Ishikawa (cell line): ENCODE results near the gene ARID3B.

Source experiments
- CEBPB ChIP-seq: IDR thresholded peaks from 2 replicates; pipeline ENCODE4 v1.6.1; 2012
- CREB1 ChIP-seq: IDR thresholded peaks from 2 replicates; pipeline ENCODE4 v1.6.1; 2012; ENCODE audit warnings: low read depth
- EGR1 ChIP-seq: IDR thresholded peaks from 2 replicates; pipeline ENCODE4 v1.6.1; 2012
- EP300 ChIP-seq: IDR thresholded peaks from 2 replicates; pipeline ENCODE4 v1.6.1; 2012; ENCODE audit warnings: borderline replicate concordance
- FOXM1 ChIP-seq: IDR thresholded peaks from 2 replicates; pipeline ENCODE4 v1.6.1; 2012; ENCODE audit warnings: low read depth, borderline replicate concordance
- MAX ChIP-seq: IDR thresholded peaks from 2 replicates; pipeline ENCODE4 v1.6.1; 2012
- NFIC ChIP-seq: IDR thresholded peaks from 2 replicates; pipeline ENCODE4 v1.6.1; 2012
- RAD21 ChIP-seq: IDR thresholded peaks from 2 replicates; pipeline ENCODE4 v1.6.1; 2012; ENCODE audit warnings: low read depth
- REST ChIP-seq: IDR thresholded peaks from 2 replicates; pipeline ENCODE4 v1.6.1; 2012; ENCODE audit warnings: low read depth, mild to moderate bottlenecking
- TAF1 ChIP-seq: IDR thresholded peaks from 2 replicates; pipeline ENCODE4 v1.6.1; 2012; ENCODE audit warnings: low read depth, mild to moderate bottlenecking
- TCF12 ChIP-seq: IDR thresholded peaks from 2 replicates; pipeline ENCODE4 v1.6.1; 2012; ENCODE audit warnings: low read depth
- TEAD4 ChIP-seq: IDR thresholded peaks from 2 replicates; pipeline ENCODE4 v1.6.1; 2012
- USF1 ChIP-seq: IDR thresholded peaks from 2 replicates; pipeline ENCODE4 v1.6.1; 2012
- YY1 ChIP-seq: IDR thresholded peaks from 2 replicates; pipeline ENCODE4 v1.6.1; 2012; ENCODE audit warnings: low read depth
- ZBTB7A ChIP-seq: IDR thresholded peaks from 2 replicates; pipeline ENCODE4 v1.6.1; 2012; ENCODE audit warnings: low read depth

ARID3B gene

GRCh38 chr15:74504836-74505235, 36.2 kb upstream of the ARID3B start:
- no peak for TF ChIP-seq TEAD4
- no peak for TF ChIP-seq CEBPB
- no peak for TF ChIP-seq YY1
- no peak for TF ChIP-seq RAD21
- TF ChIP-seq TAF1: no peak
- no peak for TF ChIP-seq REST
- TF ChIP-seq USF1: no peak

GRCh38 chr15:74505837-74506514, 35.0 kb upstream of the ARID3B start:
- TF ChIP-seq USF1 (no peak), REST (no peak), MAX (no peak), YY1 (no peak), EGR1 (no peak), TAF1 (no peak), TCF12 (no peak), NFIC (no peak), CEBPB (no peak), RAD21 (no peak), EP300 (no peak), TEAD4 (no peak), CREB1 (no peak), FOXM1 (no peak), ZBTB7A (no peak)

- TF ChIP-seq EP300 (no peak), MAX (no peak), FOXM1 (no peak), REST (no peak), RAD21 (no peak), CEBPB (no peak), ZBTB7A (no peak), NFIC (no peak), YY1 (no peak), TEAD4 (no peak), TCF12 (no peak), USF1 (no peak), CREB1 (no peak)
Observed at GRCh38 chr15:74506515-74506840, 34.5 kb upstream of the ARID3B start.

GRCh38 chr15:74511583-74511982, 29.4 kb upstream of the ARID3B start:
- TF ChIP-seq EP300 (no peak), RAD21 (no peak), YY1 (no peak), USF1 (no peak), CEBPB (no peak)
